HG03025 (cell line): ENCODE data around the gene EFCC1.

Experiments used
- ATAC-seq: cut with Tn5 transposase; IDR thresholded peaks from one replicate; pipeline ENCODE4 v1.9.1; 2021; ENCODE audit warnings: mild to moderate bottlenecking, moderate library complexity; ENCODE audit not compliant: unreplicated experiment, low FRiP score

Gene EFCC1

DNA sequence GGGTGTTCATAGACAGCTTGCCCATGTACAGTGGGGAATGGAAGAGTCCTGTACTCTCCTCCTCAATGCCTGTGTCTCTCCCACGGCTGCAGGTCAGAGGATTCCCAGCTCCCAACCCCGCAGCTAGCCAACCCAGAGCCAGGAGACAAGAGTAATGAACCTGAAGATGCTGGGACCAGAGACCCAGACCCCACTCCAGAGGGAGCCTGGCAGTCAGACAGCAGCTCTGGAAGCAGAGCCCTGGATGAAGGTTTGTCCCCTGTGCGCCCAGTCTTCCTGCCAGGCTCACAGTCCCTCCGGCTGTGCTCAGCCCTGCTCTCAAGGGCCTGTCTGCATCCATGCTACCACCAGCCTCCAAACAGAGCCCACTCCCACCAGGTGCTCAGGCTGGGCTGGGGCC lies 29.5 kb downstream of the EFCC1 start:
- no peak for ATAC-seq

DNA sequence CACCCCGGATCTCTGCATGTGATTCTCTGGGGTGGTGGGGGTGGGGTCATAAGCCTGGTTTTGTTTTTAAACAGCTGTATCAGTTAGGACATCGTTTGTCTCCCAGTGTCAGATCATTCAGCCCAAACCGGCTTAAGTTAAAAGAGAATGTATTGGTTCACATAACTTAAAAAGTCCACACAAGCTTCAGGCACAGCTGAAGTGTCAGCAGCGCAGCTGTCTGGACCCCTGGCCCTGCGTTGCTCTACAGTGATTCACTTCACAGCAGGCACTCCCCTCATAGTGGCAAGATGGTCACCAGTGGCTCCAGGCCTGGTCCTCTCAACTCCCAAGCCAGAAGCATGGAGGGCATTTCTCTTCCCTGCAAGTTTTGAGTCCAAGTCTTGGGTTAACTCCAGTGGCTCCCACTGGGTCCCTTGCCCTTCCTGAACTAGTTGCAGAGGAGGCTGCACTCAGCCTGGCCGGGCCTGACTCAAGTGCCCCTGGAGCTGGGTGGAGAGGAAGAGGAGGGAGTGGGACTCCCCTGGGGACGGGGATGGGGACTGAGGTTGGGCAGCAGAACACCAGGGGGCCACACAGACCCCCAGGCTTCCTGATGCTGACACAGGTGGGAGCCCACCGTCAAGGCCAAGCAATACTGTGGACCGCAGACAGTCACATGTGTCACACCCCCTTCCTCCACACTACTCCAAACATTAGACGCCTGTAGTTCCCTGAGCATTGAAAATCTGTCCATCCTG lies 30.5 kb downstream of the EFCC1 start:
- ATAC-seq: no peak

DNA sequence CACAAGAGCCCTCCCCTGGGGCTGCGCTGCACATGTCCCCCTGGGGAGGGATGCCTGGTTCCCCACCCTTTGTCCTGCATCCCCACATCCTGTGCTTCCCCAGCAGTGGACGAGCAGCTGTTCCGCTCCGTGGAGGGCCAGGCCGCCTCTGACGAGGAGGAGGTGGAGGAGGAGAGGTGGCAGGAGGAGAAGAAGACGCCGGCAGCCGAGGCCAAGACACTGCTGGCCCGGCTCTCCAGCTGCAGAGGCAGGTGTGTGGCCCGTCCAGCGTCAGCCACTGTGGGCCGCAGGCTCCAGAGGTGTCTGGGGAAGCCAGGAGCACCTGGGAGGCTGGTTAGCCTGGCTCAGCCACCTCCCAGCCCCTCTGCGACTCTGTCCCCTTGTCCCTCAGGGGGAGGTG lies 31.6 kb downstream of the EFCC1 start:
- no peak for ATAC-seq

DNA sequence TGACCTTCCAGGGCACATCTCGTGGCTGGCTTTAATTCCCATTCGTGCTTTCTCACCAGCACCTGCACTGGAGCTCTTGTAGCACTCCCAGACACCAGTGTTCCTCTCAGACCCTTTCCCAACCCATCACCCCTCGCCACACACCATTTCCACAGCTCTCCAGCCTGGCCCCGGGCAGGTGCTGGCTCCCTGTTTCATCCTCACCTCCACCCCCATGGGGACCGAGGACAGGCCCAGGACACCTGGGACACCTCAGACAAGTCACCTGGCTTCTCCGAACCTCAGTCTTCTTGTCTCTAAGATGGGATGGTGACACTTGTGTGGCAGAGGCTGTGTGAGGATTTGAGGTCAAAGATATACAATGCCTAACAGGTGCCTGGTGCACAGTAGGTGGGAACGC lies 32.0 kb downstream of the EFCC1 start:
- ATAC-seq: no peak

DNA sequence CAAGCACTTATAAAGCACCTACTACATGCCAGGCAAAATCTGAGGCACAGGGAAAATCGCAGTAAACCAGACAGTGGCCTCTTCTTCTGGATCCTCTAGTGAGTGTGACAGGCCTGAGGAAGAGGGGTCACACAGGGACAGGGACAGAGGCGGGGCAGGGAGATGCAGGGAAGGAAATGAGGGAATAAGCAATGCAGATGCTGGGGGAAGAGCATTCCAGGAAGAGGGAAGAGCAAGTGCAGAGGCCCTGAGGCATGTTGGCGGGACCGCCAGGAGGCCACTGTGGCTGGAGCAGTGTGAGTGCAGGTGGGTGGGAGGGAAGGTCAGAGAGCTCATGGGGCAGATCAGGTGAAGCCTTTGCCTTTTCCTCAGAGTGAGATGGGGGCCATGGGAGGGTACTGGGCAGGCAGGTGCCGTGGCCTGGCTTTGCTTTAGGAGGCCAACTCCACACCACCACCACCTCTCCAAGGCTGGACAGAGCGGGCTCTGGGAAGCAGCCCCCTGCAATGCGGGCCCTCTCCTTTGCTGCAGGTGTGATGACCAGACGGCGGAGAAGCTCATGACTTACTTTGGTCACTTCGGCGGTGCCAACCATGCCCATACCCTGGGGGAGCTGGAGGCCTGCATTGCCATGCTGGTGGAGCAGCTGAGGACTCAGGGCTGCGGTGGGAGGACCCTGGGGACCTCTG lies 32.7 kb downstream of the EFCC1 start:
- ATAC-seq: no peak

DNA sequence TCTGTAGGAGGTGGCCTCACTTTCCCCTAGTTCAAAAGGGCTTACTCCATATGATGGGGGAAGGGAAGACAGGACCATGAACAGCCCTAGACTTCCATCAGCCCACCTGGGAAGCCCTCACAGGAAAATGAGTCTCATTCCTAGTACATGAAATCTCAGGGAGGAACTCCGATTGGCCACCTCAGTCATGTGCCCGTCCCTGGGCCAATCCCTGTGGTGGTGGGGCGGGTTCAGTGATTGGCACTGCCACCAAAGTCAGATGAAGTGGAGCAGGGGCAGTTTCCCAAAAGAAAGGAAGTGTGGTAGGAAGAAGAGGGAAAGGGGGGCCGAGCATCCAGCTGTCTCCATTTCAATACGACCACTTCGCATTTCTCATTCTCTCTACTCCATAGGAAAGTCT lies 33.5 kb downstream of the EFCC1 start:
- ATAC-seq: no peak

DNA sequence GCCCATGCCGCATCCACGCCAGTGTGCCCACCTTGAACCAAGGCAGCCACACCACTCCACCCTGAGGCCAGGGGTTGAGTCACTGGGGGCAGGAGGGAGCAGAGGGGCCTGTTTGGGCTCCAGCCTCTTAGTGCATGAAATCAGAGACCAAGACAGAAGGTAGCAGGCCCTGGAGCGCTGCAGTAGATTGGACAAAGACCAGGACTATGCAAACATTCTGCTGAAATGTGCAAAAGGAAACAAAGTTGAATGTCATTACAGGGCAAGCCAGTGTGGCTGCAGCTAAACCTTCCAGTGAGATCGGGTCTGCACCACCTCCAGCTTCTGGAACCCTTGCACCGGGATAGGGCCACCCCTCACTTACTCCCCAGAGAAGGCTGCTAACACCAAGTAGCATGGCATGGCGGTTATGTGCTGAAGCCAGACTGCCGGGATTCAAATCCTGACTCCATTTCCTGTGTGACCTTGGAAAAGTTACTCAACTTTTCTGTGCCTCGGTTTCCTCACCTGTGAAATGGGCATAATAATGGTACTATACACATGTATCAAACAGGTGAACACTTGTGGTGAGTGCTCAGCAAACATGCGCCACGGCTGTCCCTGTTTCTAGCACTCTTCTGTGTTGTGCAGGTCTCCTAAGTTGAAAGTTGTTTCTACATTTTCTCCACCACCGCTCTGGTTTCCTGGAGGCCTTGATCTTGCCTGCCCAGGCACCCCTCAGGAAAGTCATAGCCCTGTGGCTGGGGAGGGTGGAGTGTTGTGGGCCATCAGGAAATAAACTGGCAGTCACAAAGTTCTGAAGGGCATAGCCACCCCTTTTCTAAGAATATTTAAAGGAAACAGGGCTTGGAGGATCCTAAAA lies 34.5 kb downstream of the EFCC1 start:
- no peak for ATAC-seq

DNA sequence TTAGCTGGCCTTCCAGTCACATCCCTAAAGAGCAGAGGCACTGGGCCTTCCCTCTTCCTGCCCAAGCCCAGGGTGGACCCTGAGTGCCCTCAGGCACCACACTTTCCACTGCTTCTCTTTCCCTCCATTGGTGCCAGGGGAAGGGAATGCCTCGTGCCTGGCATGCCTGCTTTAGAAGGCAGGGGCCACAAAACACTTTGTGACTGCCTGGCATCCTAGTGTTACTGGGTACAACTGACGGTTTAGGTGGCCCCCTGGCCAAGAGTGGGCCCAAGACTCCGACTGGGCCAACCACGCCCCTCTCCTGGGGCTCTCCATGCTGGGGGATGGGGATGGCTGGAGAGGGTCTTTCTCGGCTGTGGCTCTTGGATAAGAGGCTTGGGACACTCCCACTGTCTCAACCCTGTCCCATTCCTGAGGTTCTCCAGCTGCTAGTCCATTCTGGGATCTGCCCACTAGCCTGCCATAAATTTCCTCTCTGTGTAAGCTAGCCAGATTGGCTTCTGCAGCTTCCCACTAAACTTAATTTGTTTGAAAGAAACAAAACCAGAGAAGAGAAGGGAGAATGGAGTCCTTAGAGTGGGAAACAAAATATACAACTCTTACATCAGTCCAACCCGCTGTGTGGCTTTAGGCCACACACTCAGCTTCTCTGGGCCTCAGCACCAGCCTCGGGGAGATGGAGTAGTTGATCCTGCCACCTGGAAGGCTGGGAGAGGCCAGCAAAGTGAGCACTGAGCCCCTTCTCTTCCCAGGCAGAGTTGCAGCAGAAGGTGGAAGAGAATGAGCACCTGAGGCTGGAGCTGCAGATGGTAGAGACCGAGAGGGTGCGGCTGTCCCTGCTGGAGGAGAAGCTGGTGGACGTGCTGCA lies 35.4 kb downstream of the EFCC1 start:
- ATAC-seq: no peak

DNA sequence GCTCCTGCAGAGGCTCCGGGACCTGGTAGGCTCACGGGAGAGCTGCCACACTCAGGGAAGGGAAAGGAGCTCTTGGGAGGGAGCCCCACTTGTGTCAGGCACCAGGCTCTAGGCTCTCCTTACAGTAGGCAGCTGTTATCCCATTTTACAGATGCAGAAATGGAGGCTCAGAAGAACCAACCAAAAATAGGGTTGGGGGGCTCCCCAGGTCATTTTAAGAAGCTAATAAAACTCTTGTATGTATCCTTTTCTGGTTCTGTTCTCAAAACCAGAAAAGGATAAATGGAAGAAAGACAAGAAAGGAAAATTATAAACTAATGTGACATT lies 36.0 kb downstream of the EFCC1 start:
- no peak for ATAC-seq

DNA sequence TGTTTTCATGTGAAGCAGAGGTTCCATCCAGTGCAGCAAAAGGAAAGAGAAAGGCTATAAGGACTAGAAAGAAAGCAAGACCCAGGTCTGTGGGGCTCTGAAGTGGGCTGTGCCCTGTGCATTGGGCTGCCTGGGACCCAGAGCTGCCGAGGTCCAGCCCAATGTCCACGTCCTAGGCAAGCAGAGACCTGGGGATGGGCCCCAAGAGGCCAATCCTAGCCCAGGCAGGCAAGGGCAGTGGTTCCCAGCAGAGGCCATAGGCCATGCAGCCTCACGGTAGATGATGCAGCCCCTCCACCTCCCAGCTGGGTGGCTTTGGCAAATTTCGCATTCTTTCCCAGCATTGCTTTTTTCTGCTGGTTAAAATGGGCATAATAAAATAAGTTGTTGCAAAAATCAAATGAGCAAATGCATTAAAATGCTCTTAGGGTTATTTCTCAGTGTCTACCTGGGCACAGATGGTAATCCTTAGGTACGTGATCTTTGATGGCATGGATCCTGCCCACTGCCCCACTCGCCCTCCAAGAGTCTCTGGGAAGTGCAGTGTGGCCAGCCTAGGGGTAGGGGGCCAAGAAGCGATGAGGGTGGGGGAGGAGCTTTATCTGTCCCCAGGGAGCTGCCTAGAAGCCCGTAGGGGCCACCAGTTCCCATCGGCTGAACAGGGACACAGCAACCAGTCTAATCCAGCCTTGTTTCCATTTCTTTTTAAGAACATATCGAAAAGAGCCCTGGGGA lies 37.2 kb downstream of the EFCC1 start:
- ATAC-seq: no peak

DNA sequence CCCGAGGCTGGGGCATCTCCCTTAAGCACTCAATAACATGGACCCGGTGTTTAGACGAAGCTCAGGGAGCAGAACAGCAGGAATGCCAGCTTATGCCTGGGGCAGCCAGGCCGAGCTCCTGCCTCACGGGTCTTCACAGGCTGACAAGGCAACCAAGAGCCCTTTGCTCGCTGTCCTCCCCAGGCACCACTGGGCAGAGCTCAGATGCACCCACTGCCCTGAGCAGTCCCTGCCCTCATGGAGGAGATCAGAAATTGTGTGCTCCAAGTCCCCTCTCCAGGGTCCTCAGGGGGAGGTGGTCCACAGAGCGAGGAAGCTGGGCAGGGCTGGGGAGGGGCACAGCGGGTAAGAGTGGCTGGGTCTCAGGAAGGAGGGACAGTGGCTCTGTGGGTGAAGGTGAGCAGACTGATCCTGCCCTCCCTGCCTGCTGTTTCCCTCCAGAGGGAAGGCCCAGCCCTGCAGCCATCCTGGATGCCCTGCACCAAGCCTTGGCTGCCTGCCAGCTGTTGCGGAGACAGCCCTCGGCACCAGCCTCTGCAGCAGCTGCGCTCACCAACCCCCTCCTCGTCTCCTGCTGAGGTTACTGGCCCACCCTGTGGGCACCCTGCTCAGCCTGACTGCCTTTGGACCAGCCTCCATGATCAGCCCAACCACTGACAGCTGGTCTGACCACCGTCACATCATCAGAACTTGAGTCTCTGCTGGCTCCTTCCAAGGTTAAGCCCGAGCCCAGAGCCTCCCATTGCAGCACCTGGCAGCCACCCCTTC lies 38.4 kb downstream of the EFCC1 start:
- no peak for ATAC-seq

DNA sequence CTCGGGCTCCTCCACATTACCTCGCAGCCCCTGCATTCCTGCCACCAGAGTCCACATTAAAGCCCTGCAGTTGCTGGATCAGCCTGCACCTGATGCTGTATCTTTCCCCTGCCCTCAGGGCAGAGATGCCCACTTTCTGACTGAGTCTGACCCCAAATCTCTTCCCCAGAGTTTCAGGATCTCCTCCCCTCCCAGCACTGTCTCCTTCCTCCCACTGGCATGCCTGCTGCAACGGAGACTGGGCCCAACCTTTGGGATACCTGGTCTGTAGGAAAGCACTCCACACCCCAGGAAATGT lies 38.9 kb downstream of the EFCC1 start:
- no peak for ATAC-seq

DNA sequence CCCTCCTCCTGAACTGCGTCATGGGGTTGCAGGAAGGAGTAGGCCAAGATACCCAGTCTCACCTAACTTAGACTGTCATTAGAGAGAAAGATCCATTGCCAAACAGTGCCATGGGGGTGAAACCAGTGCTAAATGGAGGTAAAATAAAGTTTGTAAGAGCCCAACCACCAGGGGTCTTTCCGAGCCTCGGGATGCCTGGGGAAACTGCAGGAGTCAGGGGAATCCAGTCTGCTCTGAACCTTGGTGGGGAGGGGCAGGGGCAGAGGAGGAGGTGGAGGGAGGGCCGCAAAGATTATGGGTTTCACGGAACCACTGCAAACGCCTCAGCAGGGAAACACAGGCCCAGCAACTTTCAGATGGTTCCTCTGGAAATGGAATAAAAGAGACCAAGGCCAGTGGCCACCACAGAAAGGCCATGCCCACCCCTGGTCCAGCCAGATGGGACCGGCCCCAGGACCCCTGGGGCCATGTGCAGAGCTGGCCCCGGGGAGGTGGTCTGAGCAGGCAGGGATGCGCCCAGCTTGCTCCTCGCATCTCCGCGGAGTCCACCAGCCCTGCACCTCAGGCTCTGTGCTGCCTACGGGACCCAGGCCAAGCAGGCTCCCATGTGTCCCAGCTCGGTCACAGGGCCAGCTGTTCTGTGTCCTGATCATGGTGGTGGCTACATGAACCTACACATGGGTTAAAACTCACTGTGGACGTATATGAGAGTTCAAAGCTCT lies 39.6 kb downstream of the EFCC1 start:
- no peak for ATAC-seq

DNA sequence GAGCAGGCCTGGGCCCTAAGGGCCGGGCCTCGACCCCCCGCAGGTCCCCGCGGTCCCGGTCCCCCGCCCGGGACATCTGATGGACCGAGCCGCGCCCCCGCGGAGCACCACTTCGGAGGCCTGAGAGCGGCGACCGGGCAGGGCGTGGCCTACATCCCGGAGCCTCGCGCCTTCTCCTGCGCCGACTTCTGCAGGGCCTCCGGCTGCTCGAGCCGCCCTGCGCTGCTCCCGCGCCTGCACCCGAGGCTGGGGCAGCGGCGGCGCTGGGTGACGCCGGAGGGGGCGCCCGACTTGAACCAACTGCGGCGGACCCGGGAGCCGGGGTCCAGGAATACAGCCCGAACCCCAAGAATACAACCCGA lies 44.6 kb downstream of the EFCC1 start:
- ATAC-seq: no peak

DNA sequence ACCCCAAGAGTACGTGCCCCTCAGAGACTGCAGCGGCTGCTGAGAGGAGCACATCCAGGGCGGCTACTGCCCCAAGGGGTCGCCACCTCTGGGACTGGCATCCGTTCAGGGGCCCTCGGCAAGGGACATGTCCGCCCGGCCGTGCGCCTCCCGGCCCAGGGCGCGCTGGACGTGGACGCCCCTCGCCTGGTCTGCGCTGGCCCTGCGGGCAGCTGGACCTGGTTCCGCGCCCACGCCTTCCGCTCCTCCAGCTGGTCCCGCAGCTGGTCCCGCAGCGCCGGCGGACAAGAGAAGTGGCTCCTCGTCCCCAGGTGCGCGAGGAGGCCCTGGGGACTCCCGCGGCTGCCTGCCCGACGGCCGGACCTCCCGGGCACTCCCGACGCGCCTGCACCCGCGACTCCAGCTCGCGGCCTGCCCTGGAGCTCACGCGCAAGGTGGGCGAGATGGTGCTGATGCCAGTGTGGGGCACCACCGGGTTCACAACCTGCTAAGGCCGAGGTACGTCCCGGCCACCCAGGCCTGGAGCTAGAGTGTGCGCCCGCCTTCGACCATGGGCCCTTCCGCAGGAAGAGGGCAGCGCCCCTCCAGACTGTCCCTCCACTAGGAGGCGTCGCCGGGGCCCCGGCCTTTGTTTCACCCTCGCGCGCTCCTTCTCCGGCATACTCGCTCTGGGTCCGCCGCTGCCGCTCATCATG lies 45.1 kb downstream of the EFCC1 start:
- no peak for ATAC-seq

DNA sequence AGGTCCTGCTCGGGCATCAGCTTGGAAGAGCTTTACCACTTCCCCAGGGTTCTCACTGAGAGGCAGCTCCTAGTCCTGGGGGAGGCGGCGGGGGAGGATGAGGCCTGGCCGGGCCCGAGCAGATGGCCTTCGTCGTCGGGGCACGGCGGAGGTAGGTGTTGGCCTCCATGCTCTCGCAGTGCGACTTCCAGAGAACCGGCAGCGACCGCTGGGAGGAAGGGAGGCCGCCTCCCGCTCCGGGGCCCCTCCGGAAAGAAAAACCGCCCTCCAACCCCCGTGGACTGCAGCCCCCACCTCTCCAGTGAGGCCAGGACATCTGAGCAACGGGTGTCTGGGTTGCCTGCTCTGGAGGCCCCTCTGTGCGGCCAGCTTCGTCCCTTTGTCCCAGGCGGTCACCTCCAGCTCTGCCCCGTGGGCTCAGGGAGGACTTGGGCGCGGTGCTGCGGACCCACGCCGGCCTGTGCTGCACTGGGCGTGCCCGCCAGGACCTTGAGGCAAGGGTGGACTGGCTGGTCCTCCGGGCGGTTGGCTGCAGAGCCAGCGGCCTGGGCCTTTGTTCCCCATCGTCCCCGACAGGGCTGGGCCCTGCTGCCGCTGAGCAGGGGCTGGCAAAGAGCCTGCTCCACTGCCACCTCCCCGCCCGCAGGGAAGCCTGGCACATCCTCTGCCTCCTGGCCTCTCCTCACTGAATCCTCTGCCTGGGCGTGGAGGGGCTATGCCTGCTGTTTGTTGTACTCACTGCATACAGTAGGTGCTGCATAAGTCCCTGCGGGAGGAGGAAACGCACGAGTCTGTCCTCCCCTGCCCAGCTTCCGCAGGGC lies 45.8 kb downstream of the EFCC1 start:
- ATAC-seq: no peak

DNA sequence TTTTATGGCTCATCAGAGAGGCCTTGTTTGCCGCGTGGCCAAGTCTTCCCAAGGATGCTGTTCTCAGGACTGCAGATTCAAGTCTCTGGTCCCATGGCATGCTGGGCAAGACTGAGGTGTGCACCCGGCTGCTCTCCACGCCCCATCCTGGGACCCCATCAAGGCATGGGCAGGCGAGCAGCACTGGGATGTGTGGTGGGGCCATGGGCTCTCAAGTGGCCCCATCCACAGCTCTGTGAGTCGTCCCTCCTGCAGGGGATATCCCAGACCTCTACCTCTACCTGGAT lies 46.4 kb downstream of the EFCC1 start:
- no peak for ATAC-seq
